NT2/D1 (cell line): Measurements from ENCODE around the gene CTIF.

Experiments used
- DNase-seq: peaks from one replicate; pipeline ENCODE4 v3.0.0-alpha.2; 2011; ENCODE audit warnings: low read depth, low spot score
- H3K27me3 ChIP-seq: 2 replicates; pipeline ENCODE4 v1.6.0; 2011; ENCODE audit warnings: mild to moderate bottlenecking; ENCODE audit not compliant: insufficient read length, insufficient read depth
- H3K36me3 ChIP-seq: 2 replicates; pipeline ENCODE4 v1.6.1; 2011; ENCODE audit warnings: mild to moderate bottlenecking, low read length, mixed read lengths; ENCODE audit not compliant: insufficient read depth, insufficient read length
- H3K4me1 ChIP-seq: 2 replicates; pipeline ENCODE4 v1.5.1; 2011; ENCODE audit not compliant: insufficient read depth, insufficient read length
- H3K4me3 ChIP-seq: 2 replicates; pipeline ENCODE4 v1.5.1; 2011; ENCODE audit warnings: low read depth; ENCODE audit not compliant: insufficient read length
- H3K9ac ChIP-seq: 2 replicates; pipeline ENCODE4 v1.6.0; 2011; ENCODE audit warnings: low read depth; ENCODE audit not compliant: insufficient read length
- H3K9me3 ChIP-seq: 2 replicates; pipeline ENCODE4 v1.5.1; 2011; ENCODE audit warnings: mild to moderate bottlenecking, low read length; ENCODE audit not compliant: insufficient read depth
- SUZ12 ChIP-seq: IDR thresholded peaks from 2 replicates; pipeline ENCODE4 v1.6.1; 2011; ENCODE audit not compliant: insufficient read length, insufficient read depth; ENCODE audit errors: extremely low read depth
- YY1 ChIP-seq: IDR thresholded peaks from 2 replicates; pipeline ENCODE4 v1.6.1; 2011; ENCODE audit not compliant: insufficient read length, insufficient read depth
- ZNF274 ChIP-seq: IDR thresholded peaks from 2 replicates; pipeline ENCODE4 v1.6.1; 2011; ENCODE audit warnings: mild to moderate bottlenecking, low read depth, low read length

CTIF gene

GRCh38 chr18:48901145-48902022 lies 362.6 kb downstream of the CTIF start:
- H3K4me1 ChIP-seq = peaks cover 6% of the 10 kb centered on the region
- no peaks in the 10 kb centered on the region for H3K27me3 ChIP-seq
- H3K4me3 ChIP-seq = no peak overlapping the region
- no peak for DNase-seq
- H3K36me3 ChIP-seq = no peaks in the 10 kb centered on the region
- H3K9me3 ChIP-seq = peaks cover 25% of the 10 kb centered on the region; the same call in 1 of the 2 replicates
- TF ChIP-seq YY1 (no peak), SUZ12 (no peak), ZNF274 (no peak)
- H3K9ac ChIP-seq = no peak overlapping the region

GRCh38 chr18:48902023-48902855 lies 363.4 kb downstream of the CTIF start:
- peaks cover 25% of the 10 kb centered on the region; the same call in 1 of the 2 replicates for H3K9me3 ChIP-seq
- no peaks in the 10 kb centered on the region for H3K36me3 ChIP-seq
- no peaks in the 10 kb centered on the region for H3K27me3 ChIP-seq
- no peak overlapping the region for H3K4me3 ChIP-seq
- TF ChIP-seq YY1 (no peak), ZNF274 (no peak), SUZ12 (no peak)
- H3K9ac ChIP-seq = no peak overlapping the region
- DNase-seq = no peak
- peaks cover 6% of the 10 kb centered on the region for H3K4me1 ChIP-seq

GRCh38 chr18:48902856-48903601 lies 364.2 kb downstream of the CTIF start:
- peaks cover 25% of the 10 kb centered on the region; the same call in 1 of the 2 replicates for H3K9me3 ChIP-seq
- H3K36me3 ChIP-seq = no peaks in the 10 kb centered on the region
- H3K4me3 ChIP-seq = no peak overlapping the region
- TF ChIP-seq SUZ12 = no peak
- TF ChIP-seq YY1 = no peak
- TF ChIP-seq ZNF274 = no peak
- peaks cover 3% of the 10 kb centered on the region for H3K4me1 ChIP-seq
- no peak for DNase-seq
- no peaks in the 10 kb centered on the region for H3K27me3 ChIP-seq
- no peak overlapping the region for H3K9ac ChIP-seq

- DNase-seq = no peak
Measured at GRCh38 chr18:48904091-48904490, 365.3 kb downstream of the CTIF start.

GRCh38 chr18:48904847-48905394 lies 366.1 kb downstream of the CTIF start:
- Histone ChIP-seq H3K36me3 (no peaks in the 10 kb centered on the region), H3K4me1 (peaks cover 3% of the 10 kb centered on the region), H3K27me3 (no peaks in the 10 kb centered on the region), H3K4me3 (no peak overlapping the region), H3K9me3 (peaks cover 22% of the 10 kb centered on the region; the same call in 1 of the 2 replicates), H3K9ac (no peak overlapping the region)
- TF ChIP-seq ZNF274 = no peak
- TF ChIP-seq SUZ12 = no peak
- TF ChIP-seq YY1 = no peak
- DNase-seq = no peak

More at GRCh38 chr18:48904091-48904490, 365.3 kb downstream of the CTIF start:
- H3K9ac ChIP-seq = no peak overlapping the region
- no peaks in the 10 kb centered on the region for H3K36me3 ChIP-seq
- H3K9me3 ChIP-seq = peaks cover 25% of the 10 kb centered on the region; the same call in 1 of the 2 replicates
- H3K4me3 ChIP-seq = no peak overlapping the region
- TF ChIP-seq YY1 (no peak), SUZ12 (no peak), ZNF274 (no peak)
- H3K4me1 ChIP-seq = peaks cover 3% of the 10 kb centered on the region
- H3K27me3 ChIP-seq = no peaks in the 10 kb centered on the region

GRCh38 chr18:48905513-48905912 lies 366.7 kb downstream of the CTIF start:
- Histone ChIP-seq H3K9me3 (peaks cover 22% of the 10 kb centered on the region; the same call in 1 of the 2 replicates), H3K9ac (no peak overlapping the region), H3K27me3 (no peaks in the 10 kb centered on the region), H3K4me3 (no peak overlapping the region), H3K36me3 (no peaks in the 10 kb centered on the region), H3K4me1 (peaks cover 3% of the 10 kb centered on the region)
- no peak for TF ChIP-seq ZNF274
- DNase-seq = no peak
